ENCODE measurements around the gene SLC46A3. TPM values are rescaled to one million over a fixed set of nuclear protein-coding genes. Genes with fewer than 3 reads are reported as not detected.

SLC46A3 gene
- total RNA-seq, 1 experiment from 2014 or later: 9.0 TPM

DNA sequence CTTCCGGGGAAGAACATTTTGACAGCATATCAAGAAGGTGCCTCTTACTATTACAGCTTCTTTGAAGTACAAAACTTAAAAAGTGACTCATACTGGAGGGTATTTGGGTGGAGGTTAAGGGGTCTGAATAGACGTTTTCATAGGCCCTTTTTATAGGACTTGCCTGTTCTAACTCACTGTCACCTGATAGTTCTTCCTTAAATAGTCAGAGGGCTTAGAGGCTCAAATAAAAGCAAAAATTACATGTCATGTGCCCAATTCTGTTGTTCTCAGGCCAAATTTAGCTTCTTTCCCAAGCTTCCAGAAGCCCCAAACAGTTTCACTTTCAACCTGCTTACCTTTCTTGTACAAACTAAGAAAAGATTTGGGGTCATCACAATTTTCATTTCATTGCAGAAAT is 16.1 kb upstream of the SLC46A3 start:
- no peak for DNase-seq (ENCODE audit: low read depth)

DNA sequence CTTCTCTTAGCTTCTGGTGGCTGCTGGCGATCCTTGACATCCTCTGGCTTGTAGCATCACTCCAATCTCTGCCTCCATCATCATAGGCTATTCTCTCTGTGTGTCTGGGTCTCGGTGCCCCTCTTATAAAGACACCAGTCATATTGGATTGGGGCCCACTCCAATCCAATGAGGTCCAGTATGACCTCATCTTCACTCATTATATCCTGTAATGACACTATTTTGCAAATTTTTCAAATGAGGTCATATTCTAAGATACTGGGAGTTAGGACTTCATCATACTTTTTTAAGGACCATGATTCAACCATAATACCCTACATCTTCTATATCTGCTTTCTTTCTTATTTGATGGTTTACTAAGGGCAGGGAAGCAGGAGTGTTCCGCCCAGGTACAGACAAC is 12.0 kb upstream of the SLC46A3 start:
- no peak for DNase-seq (ENCODE audit: low read depth)

DNA sequence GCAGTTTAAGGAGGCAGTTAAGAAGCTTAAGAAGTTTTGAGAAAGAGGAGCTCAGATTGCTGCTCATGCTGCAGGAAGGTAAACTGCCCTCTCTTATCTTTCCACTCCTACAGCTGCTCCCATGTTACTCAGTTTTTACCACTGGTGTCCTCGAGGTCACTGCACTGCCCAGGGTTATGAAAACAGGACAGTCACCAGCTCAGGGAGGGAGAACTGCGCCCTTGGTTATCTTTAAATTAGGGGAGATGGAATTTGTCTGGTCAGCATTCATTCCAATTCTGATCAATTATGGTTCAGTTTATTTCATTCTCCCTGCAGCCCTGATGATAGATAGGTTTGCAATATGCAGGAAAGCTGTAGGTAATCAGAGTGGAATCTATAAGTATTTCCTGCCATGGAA is 10.8 kb upstream of the SLC46A3 start:
- DNase-seq (ENCODE audit: low read depth): no peak

DNA sequence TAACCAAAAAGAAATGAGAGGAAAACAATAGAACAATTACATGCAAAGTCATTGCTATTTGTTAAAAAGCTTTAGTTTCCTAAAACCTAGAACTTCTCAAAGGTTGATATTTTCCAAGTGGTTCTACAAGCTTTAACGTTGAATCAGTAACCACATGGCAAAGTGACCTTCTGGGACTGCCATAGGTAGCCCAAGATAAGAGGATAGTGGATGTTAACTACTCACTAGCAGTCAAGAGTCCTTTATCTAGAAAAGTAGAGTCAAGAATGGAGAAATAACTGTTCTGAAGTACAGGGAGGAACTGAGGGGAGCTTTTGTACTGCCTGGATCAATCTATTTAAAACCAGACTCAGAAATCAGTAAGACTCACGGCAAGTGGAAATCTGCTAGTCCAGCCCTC is 9.9 kb upstream of the SLC46A3 start:
- no peak for DNase-seq (ENCODE audit: low read depth)

DNA sequence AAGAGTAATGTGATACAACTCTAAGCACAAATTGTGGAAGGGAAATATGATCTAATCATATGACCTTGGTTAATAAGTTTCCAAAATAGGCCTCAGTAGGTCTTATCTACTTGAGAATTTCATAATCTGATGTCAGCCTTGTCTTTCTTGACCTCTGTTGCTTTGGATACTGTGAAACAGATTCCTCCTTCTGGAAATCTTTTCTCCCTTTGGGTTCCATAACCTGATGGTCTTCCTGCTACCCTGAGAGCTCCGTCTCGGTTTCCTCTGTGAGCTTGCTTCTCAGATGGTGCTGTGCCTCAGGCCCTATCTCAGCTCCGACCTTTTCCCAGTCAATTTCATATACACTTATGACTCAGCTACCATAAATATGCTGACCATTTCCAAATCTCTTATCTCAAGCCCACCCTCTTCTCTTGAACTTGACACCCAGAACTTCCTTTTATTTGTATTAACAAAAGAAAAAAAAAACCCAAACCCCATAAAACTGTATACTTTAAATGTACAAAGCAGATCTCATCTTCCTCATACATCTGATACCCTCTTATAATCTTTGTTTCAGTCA is 6.4 kb upstream of the SLC46A3 start:
- DNase-seq (ENCODE audit: low read depth): no peak

DNA sequence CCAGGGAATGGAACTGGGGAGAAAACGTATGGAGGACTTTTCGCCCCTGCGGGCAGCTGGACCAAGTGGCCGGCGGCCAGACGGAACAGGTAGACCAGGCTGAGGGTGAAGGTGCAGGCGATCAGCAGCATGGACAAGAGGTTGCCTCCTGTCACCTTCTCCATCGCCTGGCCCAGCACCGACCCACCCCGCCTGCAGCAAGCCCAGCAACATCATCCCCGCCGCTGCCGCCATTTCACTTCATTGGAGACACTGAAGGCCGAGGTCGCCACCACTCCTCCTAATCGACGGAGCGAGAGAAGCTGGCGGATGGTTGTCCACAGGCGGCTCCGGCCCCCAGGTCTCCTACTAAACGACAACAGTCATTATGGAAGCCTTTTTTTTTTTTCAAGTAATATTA is 5.0 kb upstream of the SLC46A3 start:
- DNase-seq (ENCODE audit: low read depth): no peak

DNA sequence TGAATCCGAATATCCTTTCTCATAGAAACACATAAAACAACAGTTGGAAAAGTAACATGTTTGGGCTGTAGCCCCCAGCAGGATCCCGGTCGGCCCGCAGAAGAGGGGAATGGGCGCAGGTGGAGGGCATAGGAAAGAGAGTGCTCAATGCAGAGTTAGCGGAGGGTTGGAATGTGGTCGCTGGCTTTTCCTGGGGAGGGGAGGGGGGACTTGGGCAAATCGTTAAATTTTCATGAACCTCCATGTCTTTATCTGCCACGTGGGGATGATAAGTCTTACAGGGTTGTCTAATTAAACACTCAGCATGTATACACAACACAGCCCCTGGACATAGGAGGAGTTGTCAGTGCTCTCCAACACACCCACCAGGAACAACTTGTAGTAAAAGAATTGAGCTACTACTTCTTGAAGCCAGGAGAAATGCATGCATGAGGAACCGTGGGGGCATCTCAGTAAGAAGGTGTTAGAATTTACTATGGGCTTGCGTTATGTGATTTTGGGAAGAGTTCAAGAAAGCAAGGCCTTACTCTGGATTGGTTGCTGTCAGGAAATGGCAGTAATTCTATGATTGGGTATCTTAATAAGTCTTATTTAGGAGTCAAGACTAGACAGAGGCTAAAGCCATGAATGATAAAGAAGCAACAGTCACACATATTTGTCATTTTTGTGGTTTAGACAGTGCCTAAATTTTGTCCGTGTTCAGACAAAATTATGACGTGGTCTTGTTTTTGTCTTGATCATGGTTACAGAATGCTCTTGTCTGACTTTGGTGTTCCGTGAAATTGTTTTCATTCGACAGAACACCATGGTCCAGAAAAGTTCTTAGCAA is 671 bp upstream of the SLC46A3 start:
- DNase-seq (ENCODE audit: low read depth): peak; percentile 79

DNA sequence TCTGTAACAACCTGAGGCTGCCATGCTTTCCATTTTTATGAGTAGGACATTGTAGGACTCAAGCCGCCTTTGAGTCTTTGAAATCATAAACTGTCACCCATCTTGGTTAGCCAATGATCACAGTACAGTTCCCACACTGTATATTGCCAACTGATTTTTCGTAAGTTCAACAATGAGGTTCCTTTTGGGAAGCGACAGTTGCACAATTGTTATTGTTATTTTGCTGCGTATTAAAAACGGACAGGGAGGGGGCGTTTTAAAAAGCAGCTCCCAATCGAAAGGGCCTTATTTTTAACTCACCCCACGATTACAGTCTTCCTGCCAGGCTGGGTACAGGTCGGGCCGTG is 601 bp downstream of the SLC46A3 start:
- DNase-seq (ENCODE audit: low read depth): peak; percentile 26

DNA sequence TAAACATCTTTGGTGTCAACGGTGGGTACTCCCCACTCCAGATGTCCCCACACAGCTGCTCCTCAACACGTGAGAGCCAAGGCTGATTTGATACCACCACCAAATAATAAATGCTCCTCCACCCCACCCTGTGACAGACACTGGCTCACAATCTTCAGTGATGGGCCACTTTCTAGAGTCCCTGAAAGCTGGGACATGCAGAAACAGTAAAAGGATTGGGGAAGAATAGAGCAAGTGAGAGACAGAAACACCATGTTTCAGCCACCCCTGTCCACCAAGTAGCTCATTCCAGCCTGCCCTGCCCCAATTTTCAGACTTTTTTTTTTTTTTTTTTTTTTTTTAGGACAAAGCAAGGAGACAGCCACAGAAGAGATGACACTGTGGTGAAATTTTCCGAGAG is 1.6 kb downstream of the SLC46A3 start:
- no peak for DNase-seq (ENCODE audit: low read depth)

DNA sequence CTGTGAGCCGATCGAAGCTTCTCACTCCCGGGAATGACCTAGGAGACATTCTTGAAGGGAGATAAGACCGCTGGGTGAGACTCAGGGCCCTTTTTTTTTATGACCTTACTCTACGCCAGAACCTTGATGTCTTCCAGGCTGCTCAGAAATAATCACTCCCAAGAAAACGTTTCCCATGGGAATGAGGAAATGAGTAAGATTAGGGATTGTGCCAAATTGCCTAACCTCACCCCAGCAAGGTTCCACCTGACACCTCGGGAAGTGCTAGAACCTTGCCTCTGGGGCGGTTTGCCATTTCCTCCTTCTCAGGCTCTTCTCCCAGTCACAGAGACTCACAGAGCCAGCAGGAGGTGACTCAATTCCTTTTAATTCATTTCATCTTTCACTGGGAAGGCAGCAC is 2.3 kb downstream of the SLC46A3 start:
- DNase-seq (ENCODE audit: low read depth): peak; percentile 94

DNA sequence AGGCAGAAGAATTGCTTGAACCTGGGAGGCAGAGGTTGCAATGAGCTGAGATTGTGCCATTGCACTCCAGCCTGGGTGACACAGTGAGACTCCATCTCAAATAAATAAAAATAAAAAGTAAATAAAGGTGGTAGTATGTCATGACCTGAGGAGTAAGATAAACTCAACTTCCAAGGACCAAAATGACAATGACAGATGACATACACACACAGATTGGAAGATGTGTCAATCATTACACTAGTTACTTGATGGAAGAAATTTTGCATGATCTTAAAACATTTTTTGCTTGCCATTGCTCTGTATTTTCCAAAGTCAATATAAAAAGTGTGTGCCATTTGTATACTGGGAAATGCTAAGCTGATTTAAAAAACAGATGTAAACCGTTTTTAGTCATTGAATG is 4.1 kb downstream of the SLC46A3 start:
- DNase-seq (ENCODE audit: low read depth): no peak

DNA sequence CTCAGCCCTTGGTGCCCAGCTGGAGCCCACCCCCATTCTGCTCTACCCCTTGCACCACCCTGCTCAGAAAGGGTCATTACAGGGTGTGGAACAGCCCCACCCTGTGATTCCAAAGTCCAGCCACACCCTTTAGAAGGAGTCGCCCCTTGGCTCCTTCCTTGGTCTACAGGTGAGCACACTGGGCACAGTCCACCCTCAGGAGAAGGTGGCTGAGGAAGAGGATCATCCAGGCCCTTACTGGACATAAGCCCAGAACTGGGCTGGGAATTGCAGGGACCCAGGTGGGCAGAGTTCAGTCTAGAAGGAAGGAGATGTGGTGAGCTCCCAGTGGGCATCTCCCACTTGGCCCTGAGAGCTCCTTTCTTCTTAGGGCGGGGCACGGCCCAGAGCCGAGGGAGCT is 8.6 kb downstream of the SLC46A3 start:
- no peak for DNase-seq (ENCODE audit: low read depth)

DNA sequence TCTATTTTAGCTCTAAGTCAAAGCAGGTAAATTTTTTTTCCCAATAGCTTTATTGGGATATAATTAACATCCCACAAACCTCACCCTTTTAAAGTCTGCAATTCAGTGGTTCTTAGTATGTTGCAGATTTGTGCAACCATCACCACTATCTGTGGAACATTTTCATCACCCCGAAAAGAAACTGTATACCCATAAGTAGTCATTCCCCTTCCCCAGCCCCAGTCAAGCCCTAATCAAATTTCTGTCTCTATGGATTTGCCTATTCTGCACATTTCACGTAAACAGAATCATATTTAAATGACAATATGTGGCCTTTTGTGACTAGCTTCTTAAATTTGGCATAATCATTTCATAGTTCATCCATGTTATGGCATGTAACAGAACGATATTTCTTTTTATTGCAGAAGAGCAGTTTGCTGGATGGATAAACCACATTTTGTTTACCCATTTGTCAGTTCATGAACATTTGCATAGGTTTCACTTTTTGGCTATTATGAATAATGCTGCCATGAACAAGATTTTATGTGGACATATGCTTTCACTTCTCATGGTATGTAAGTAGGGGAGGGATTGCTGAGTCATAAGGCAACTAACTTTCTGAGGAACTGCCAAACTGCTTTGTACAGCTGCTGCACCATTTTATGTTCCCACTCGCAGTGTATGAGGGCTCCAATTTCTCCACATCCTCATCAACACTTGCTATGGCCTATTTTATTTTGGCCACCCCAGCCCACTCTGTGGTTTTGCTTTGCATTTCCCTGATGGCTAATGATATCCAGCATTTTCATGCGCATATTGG is 10.9 kb downstream of the SLC46A3 start:
- DNase-seq (ENCODE audit: low read depth): peak; percentile 30

DNA sequence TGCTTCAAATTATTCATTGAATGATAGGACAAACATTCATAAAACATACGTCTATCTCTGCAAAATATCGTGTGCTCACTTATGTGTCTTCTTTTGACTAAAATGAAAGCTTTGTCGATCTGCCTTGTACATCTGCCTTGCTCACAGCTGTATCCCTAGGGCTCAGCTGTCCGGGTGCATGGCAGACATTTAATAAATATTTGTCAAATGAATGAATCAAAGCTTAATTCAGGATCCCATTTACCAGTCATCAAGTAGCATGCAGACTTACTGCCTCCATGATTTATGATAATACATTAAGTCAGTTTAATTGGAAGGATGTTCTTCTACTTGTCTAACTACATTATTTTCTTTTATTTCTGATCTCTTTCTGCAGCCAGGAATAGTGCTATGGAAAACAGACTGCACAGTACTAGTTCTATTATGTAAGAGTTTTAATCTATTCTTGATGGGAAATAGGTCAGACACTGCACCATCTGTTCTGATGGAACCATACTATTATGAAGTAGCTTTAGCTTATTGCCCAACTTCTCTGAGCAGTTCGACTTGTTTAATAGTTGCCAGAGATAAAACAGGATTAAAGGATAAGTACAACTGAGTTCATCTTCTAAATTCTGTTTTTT is 13.2 kb downstream of the SLC46A3 start:
- DNase-seq (ENCODE audit: low read depth): no peak

DNA sequence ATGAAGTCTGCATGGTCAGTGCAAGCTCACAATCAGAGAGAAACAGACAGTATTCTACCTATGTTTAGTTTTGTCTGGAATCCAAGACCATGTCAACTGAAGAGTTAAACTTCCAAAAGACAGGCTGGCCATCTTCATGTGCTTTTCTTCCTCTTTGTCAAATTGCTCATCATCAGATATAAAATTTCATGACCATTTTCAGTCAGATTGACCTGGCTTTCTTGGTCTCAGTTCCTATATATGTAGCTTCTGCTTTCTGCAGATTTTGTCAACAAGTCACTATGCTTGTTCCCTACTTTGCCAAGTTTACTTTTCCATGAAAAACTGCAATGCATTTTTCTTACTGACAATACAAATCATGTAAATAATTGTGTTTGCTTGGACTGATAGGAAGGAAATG is 13.9 kb downstream of the SLC46A3 start:
- no peak for DNase-seq (ENCODE audit: low read depth)

DNA sequence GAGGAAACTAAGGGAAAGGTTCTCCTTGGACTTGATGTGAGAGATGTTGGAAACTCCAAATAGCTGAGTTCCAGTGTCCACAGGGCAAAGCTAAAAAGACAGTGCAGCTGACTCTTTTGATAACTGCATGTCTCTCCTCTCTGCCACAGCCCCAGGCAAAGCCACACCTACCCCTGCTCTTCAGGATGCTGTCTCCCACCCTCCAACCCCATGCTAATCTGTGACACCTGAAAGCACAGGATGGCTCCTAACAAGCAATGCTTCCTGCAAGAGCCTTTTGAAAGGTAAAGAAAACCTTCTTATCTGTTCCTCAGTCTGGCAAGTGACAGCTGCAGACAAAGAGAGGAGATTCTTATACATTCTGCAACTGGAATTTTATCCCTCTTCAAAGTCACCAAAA is 14.5 kb downstream of the SLC46A3 start:
- DNase-seq (ENCODE audit: low read depth): no peak

DNA sequence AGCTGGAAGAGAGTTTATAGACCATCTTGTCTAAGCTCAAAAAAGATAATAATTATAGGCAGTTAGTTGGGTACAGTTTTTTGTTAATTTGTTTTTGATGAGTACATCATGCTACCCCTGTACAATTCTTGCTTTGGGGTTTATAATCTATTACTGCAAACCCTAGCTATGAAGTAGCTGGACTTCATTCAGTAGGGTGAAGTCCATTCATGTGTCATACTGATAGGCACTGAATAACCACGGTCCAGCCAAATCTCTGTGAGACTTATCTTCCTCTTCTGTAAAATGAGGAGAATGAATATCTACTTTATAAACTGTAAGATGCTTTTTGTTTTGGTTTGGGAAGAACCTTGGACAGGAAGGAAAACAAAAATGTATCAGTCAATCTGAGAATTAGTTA is 19.5 kb downstream of the SLC46A3 start:
- DNase-seq (ENCODE audit: low read depth): no peak

DNA sequence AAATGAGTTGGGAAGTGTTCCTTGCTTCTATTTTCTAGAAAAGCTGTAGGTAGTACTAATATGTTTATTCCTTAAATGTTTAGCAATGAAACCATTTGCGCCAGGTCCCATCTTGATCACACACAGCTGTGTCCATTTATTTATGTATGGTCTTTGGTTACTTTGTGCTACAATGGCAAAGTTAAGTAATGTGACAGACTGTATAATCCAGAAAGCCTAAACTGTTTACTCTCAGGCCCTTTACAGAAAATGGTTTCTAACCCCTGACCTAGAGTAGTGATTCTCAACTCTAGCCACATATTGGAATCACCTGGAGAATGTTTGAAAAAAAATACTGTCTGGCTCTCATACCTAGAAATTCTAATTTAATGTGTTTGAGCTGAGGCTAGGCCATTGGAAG is 21.3 kb downstream of the SLC46A3 start:
- no peak for DNase-seq (ENCODE audit: low read depth)

DNA sequence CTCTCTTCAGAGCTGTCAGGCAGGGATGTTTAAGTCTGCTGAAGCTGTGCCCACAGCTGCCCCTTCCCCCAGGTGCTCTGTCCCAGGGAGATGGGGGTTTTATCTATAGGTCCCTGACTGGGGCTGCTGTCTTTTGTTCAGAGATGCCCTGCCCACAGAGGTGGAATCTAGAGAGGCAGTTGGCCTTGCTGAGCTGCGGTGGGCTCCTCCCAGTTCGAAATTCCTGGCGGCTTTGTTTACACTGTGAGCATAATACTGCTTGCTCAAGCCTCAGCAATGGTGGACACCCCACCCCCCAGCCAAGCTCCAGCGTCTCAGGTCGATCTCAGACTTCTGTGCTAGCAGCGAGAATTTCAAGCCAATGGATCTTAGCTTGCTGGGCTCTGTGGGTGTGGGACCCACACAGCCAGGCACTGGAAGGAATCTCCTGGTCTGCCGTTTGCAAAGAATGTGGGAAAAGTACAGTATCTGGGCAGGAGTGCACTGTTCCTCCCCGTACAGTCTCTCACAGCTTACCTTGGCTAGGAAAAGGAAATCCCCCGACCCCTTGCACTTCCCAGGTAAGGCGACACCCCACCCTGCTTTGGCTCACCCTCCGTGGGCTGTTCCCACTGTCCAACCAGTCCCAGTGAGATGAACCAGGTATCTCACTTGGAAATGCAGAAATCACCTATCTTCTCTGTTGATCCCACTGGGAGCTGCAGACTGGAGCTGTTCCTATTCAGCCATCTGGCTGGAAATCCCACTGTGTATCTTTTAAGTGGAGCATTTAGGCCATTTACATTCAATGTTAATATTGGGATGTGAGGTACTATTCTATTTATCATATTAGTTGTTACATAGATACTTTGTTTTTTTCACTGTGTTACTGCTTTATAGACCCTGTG is 24.9 kb downstream of the SLC46A3 start:
- DNase-seq (ENCODE audit: low read depth): peak; percentile 29

DNA sequence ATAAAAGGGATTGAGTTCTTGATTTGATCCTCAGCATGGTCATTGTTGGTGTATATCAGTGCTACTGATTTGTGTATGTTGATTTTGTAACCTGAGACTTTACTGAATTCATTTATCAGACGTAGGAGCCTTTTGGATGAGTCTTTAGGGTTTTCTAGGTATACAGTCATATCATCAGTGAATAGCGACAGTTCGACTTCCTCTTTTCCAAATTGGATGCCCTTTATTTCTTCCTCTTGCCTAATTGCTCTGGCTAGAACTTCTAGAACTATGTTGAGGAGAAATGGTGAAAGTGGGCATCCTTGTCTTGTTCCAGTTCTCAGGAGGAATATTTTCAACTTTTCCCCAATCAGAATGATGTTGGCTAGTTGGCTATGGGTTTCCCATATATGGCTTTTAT is 32.9 kb downstream of the SLC46A3 start:
- no peak for DNase-seq (ENCODE audit: low read depth)

DNA sequence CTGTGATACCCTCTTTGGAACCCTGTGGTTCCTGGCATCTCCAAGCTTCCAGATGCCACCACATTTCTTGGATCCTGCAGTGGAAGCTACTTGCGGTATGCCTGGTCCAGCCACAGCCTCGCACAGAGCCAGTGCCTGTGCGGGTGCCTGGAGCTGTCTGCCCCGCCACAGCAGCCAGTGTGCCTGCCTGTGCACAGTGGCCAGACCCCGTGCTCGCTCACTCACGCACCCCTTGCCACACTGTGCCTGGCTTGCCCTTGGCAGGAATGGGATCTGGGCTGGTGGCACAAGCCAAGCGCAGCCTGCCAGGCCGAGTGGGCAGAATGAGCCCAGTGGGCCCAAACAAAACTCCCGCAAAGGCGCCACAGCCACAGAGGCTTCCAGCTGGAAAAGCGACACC is 33.7 kb downstream of the SLC46A3 start:
- DNase-seq (ENCODE audit: low read depth): no peak

DNA sequence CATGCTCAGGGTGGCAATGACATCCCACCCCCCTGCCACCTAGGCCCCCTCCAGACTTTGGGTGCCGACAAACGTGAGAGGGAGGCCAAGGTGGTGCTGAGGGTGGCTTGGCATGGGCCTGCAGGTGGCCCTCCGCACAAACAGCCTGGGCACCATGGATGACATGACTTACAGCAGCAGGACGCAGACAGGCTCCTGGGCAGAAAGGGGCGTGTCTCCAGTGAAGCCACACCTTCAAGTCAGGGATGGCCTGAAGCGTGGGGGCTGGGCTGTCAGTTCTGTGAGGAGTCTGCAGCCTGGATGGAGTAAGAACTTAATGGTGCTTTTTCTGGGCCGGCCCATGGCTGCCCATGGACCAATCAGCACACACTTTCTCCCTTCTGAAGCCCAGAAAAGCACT is 34.5 kb downstream of the SLC46A3 start:
- no peak for DNase-seq (ENCODE audit: low read depth)
